Endothelial cell of umbilical vein (primary cell): ENCODE data around the gene ANKRD44. TPM values are rescaled to one million over a fixed set of nuclear protein-coding genes. Genes with fewer than 3 reads are reported as not detected.
A peak's percentile ranks its signal among the peaks of the same experiment; 100 is the strongest.

ENCODE experiments used
- BruUV-seq: library from RNA; stranded (reverse); fragments of 400-500 nt; replicated peaks from 2 replicates; lab custom pipeline; 2021; lab: Mats Ljungman, UMichigan
- CTCF ChIA-PET: fragments of 300-600, 350-600 bp; sonication (Branson Sonifier 250); formaldehyde crosslinking; loops from one replicate; lab custom pipeline; 2021; ENCODE audit warnings: antibody characterized with exemption, inconsistent platforms; lab: Charles Lee
- POLR2A ChIA-PET: fragments of 300-600, 350-600 bp; sonication (Branson Sonifier 250); formaldehyde crosslinking; loops from one replicate; lab custom pipeline; 2021; ENCODE audit warnings: antibody characterized with exemption, inconsistent platforms; lab: Charles Lee
- DNase-seq: peaks from one replicate; pipeline ENCODE4 v3.0.0-alpha.2; 2011; ENCODE audit warnings: low read depth, low spot score
- FAIRE-seq: peaks from 2 replicates; lab custom pipeline; 2011; peaks lifted over from hg19 to GRCh38; lab: Jason Lieb, UNC
- H2AFZ ChIP-seq: 2 replicates; pipeline ENCODE4 v1.6.0; 2012; ENCODE audit warnings: low read depth, low read length, control low read depth, inconsistent platforms
- H3K27ac ChIP-seq: 2 replicates; pipeline ENCODE4 v1.5.1; 2011; ENCODE audit warnings: low read depth, mild to moderate bottlenecking, control low read depth, low read length, moderate library complexity; ENCODE audit not compliant: insufficient read depth
- H3K27me3 ChIP-seq, 2 experiments: 2 replicates each; pipeline versions ENCODE4 v1.6.0 to v1.6.1; 2011; ENCODE audit warnings: low read length in 2 of 2, mixed read lengths in 1 of 2; ENCODE audit not compliant: control insufficient read depth in 2 of 2, insufficient read depth in 2 of 2
- H3K36me3 ChIP-seq, 2 experiments: 2 replicates in 1 of 2; 3 replicates in 1 of 2; pipeline ENCODE4 v1.5.1; 2011; ENCODE audit warnings: low read length in 2 of 2, mild to moderate bottlenecking in 1 of 2, moderate library complexity in 1 of 2; ENCODE audit not compliant: control insufficient read depth in 2 of 2, insufficient read depth in 2 of 2; ENCODE audit errors: extremely low read depth in 1 of 2
- H3K4me1 ChIP-seq: 3 replicates; pipeline ENCODE4 v1.5.1; 2011; ENCODE audit warnings: mild to moderate bottlenecking, low read length; ENCODE audit not compliant: control insufficient read depth, insufficient read depth; ENCODE audit errors: extremely low read depth
- H3K4me2 ChIP-seq: 2 replicates; pipeline ENCODE4 v1.6.1; 2011; ENCODE audit warnings: low read length, control low read depth, mixed read lengths; ENCODE audit not compliant: insufficient read depth
- H3K4me3 ChIP-seq, 3 experiments: fragments of 200-600 bp in 1 of 3; sonication (generic), shearing (Covaris generic) in 1 of 3; replicated peaks in 1 of 3; 2 replicates each; pipeline ENCODE4 v1.5.1; 2011 to 2016; ENCODE audit warnings: control low read depth in 3 of 3, low read length in 3 of 3, mild to moderate bottlenecking in 2 of 3, inconsistent platforms in 1 of 3, low read depth in 1 of 3, moderate library complexity in 1 of 3; ENCODE audit not compliant: insufficient read depth in 1 of 3
- H3K79me2 ChIP-seq: 2 replicates; pipeline ENCODE4 v1.6.0; 2012; ENCODE audit warnings: low read length, inconsistent platforms; ENCODE audit not compliant: control insufficient read depth, insufficient read depth
- H3K9ac ChIP-seq: replicated peaks from 2 replicates; pipeline ENCODE3; 2011; ENCODE audit warnings: low read length, control low read depth; ENCODE audit not compliant: insufficient read depth; ENCODE audit errors: extremely low read depth
- H3K9me1 ChIP-seq: replicated peaks from 3 replicates; pipeline ENCODE4 v1.6.0; 2011; ENCODE audit warnings: mild to moderate bottlenecking, low read length; ENCODE audit not compliant: control insufficient read depth, insufficient read depth; ENCODE audit errors: extremely low read depth
- H3K9me3 ChIP-seq: replicated peaks from 2 replicates; pipeline ENCODE4 v1.5.1; 2012; ENCODE audit warnings: low read length, inconsistent platforms; ENCODE audit not compliant: control insufficient read depth, insufficient read depth
- H4K20me1 ChIP-seq: replicated peaks from 2 replicates; pipeline ENCODE3; 2011; ENCODE audit warnings: mild to moderate bottlenecking, low read length; ENCODE audit not compliant: control insufficient read depth, insufficient read depth; ENCODE audit errors: extremely low read depth
- EZH2 ChIP-seq: IDR thresholded peaks from 2 replicates; pipeline ENCODE4 v1.6.1; 2012; ENCODE audit warnings: borderline replicate concordance, low read depth, mild to moderate bottlenecking, moderate library complexity, low read length, inconsistent platforms; ENCODE audit not compliant: severe bottlenecking
- FOS ChIP-seq: IDR thresholded peaks from 2 replicates; pipeline ENCODE4 v1.6.1; 2011; ENCODE audit warnings: mild to moderate bottlenecking, low read length, moderate library complexity, borderline replicate concordance; ENCODE audit not compliant: insufficient read depth
- GATA2 ChIP-seq: IDR thresholded peaks from 2 replicates; pipeline ENCODE4 v1.7.0; 2011; ENCODE audit warnings: low read depth, mild to moderate bottlenecking, moderate library complexity, mixed read lengths, low read length; ENCODE audit not compliant: insufficient read length, insufficient read depth
- JUN ChIP-seq: IDR thresholded peaks from 2 replicates; pipeline ENCODE4 v1.6.1; 2011; ENCODE audit warnings: borderline replicate concordance, low read depth; ENCODE audit not compliant: insufficient read length, insufficient read depth
- MYC ChIP-seq: IDR thresholded peaks from one replicate; pipeline ENCODE4 v1.6.1; 2011; ENCODE audit warnings: mild to moderate bottlenecking, low read depth, low read length
- POLR2A ChIP-seq: IDR thresholded peaks from 2 replicates; pipeline ENCODE4 v1.6.1; 2012; ENCODE audit warnings: low read depth, mild to moderate bottlenecking, control low read depth, low read length
- POLR2AphosphoS5 ChIP-seq: IDR thresholded peaks from 2 replicates; pipeline ENCODE4 v1.6.1; 2012; ENCODE audit warnings: low read depth, mild to moderate bottlenecking, control low read depth, low read length, moderate library complexity; ENCODE audit not compliant: insufficient read depth
- dilution Hi-C: fragments of 300-500 bp; cut with MboI; formaldehyde crosslinking; loops from one replicate; pipeline ENCODE4 v1.15.0; 2019; ENCODE audit warnings: low sequenced_read_pairs; ENCODE audit not compliant: extremely low pct_ligation_motif_present
- intact Hi-C: fragments of 100-400 bp; cut with micrococcal nuclease; formaldehyde crosslinking; loops from one replicate; pipeline ENCODE4 v1.10.0; 2022
- polyA plus RNA-seq, 4 experiments: library from polyadenylated mRNA; depleted of rRNA in 3 of 4; stranded (reverse) in 3 of 4; unstranded in 1 of 4; fragments of >200 nt; gene quantifications; 2 replicates each; pipeline versions ENCODE4 v1.2.1 to v1.2.3, GENCODE V29; 2011 to 2012; ENCODE audit warnings: missing spikeins in 1 of 4
- total RNA-seq: library from RNA; stranded (reverse); gene quantifications from 2 replicates; pipeline ENCODE4 v1.2.3, GENCODE V29; 2021
- TF ChIP-seq, protein P1 (sequence below), 2 donors: IDR thresholded peaks; 1 replicate in 1 of 2; 2 replicates in 1 of 2; pipeline ENCODE4 v1.5.1; 2011; ENCODE audit warnings: low read length in 2 of 2, mild to moderate bottlenecking in 2 of 2, moderate library complexity in 2 of 2, control low read depth in 1 of 2, inconsistent platforms in 1 of 2, low read depth in 1 of 2; ENCODE audit not compliant: insufficient read depth in 1 of 2; ENCODE audit errors: extremely low read depth in 1 of 2
- TF ChIP-seq, protein P2 (sequence below): IDR thresholded peaks from 2 replicates; pipeline ENCODE4 v1.6.1; 2011; ENCODE audit not compliant: insufficient read depth, insufficient read length

Gene ANKRD44
- total and polyA plus RNA-seq, 2 donors (not counting 3 experiments of a cell fraction or from before 2014, with no cell fraction given), result 3.4 to 6.1 TPM

DNA sequence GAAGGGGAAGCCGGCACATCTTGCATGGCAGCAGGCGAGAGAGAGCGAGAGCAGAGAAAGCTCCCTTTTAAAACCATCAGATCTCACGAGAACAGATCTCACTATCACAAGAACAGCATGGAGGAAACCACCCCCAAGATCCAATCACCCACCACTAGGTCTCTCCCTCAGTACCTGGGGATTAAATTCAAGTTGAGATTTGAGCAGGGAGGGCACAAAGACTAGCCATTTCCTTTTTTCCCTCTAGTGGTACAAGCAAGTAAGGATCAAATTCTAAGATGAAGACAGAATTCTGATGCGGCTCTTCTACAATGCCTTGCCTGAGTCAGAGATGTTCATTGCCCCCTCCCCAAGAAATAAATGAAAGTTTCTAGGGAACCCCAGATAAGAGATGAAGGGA is 45.6 kb upstream of the ANKRD44 start:
- no peaks in the 10 kb centered on the region for H3K36me3 ChIP-seq
- H3K9me3 ChIP-seq, result no peaks in the 10 kb centered on the region
- DNase-seq, result no peak
- no peak overlapping the region for H2AFZ ChIP-seq
- ChIA-PET CTCF (interaction anchor here (1.0 to 1.2 kb wide), 3 partner anchors 17 to 243 kb away, joined by 3 to 5 read pairs (median 3); no protein-coding TSS in a partner anchor), POLR2A (no interaction called here)
- no peak overlapping the region for H3K9ac ChIP-seq
- H3K79me2 ChIP-seq, result no peaks in the 10 kb centered on the region
- intact Hi-C loops, result loop anchor here (1.0 to 5.0 kb wide), 2 partner anchors 165 to 244 kb away; no protein-coding TSS in a partner anchor
- TF ChIP-seq, protein P1, sequence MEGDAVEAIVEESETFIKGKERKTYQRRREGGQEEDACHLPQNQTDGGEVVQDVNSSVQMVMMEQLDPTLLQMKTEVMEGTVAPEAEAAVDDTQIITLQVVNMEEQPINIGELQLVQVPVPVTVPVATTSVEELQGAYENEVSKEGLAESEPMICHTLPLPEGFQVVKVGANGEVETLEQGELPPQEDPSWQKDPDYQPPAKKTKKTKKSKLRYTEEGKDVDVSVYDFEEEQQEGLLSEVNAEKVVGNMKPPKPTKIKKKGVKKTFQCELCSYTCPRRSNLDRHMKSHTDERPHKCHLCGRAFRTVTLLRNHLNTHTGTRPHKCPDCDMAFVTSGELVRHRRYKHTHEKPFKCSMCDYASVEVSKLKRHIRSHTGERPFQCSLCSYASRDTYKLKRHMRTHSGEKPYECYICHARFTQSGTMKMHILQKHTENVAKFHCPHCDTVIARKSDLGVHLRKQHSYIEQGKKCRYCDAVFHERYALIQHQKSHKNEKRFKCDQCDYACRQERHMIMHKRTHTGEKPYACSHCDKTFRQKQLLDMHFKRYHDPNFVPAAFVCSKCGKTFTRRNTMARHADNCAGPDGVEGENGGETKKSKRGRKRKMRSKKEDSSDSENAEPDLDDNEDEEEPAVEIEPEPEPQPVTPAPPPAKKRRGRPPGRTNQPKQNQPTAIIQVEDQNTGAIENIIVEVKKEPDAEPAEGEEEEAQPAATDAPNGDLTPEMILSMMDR (IDR thresholded peaks at IDR 0.05; ENCODE audit: extremely low read depth in 1 of 2, insufficient read depth in 1 of 2, low read depth in 1 of 2, low read length in 2 of 2), result peak in 1 of 2 donors; percentile 31
- TF ChIP-seq EZH2 (no peak), POLR2A (no peak), MYC (no peak)
- no peaks in the 10 kb centered on the region for H4K20me1 ChIP-seq
- H3K4me3 ChIP-seq, result no peak overlapping the region
- FAIRE-seq, result no peak
- H3K27me3 ChIP-seq, result no peaks in the 10 kb centered on the region
- no peaks in the 10 kb centered on the region for H3K9me1 ChIP-seq
- dilution Hi-C loops, result no loop called here
- no TSS peak for BruUV-seq
- H3K4me1 ChIP-seq, result no peaks in the 10 kb centered on the region
- no peak overlapping the region for H3K27ac ChIP-seq
- no peak overlapping the region for H3K4me2 ChIP-seq

DNA sequence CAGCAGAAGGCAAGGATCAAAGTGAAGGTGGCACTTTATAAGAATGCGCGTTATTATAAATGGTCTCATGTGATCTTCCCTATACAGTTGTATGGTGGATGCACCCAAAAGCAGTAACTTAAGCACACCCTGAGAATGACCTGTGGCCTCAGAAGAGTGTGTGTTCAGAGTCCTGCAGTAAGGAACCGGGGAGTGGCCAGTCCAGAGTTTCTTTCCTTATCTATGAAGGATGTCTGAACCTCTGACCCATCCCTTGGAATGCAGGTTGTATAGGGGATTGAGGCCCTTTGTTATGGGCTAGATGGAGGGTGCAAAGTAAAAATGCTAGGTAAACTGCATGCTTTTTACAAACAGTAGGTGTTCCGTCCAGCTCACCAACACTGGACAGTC is 43.6 kb upstream of the ANKRD44 start:
- no peaks in the 10 kb centered on the region for H3K79me2 ChIP-seq
- H3K4me3 ChIP-seq, result no peak overlapping the region
- ChIA-PET CTCF (interaction anchor here (0.7 to 1.4 kb wide), 3 partner anchors 11 to 240 kb away, joined by 3 to 5 read pairs (median 5); no protein-coding TSS in a partner anchor), POLR2A (no interaction called here)
- H3K36me3 ChIP-seq, result no peaks in the 10 kb centered on the region
- no peaks in the 10 kb centered on the region for H3K9me3 ChIP-seq
- intact Hi-C loops (no loop called here), dilution Hi-C loops (no loop called here)
- H3K4me1 ChIP-seq, result no peaks in the 10 kb centered on the region
- no peak overlapping the region for H3K27ac ChIP-seq
- H2AFZ ChIP-seq, result no peak overlapping the region
- H3K27me3 ChIP-seq, result no peaks in the 10 kb centered on the region
- H4K20me1 ChIP-seq, result no peaks in the 10 kb centered on the region
- no peak overlapping the region for H3K9ac ChIP-seq
- DNase-seq (no peak), FAIRE-seq (no peak)
- TF ChIP-seq, protein P1 (IDR thresholded peaks at IDR 0.05; ENCODE audit: extremely low read depth in 1 of 2, insufficient read depth in 1 of 2, low read depth in 1 of 2, low read length in 2 of 2), result no peak
- TF ChIP-seq, protein P2, sequence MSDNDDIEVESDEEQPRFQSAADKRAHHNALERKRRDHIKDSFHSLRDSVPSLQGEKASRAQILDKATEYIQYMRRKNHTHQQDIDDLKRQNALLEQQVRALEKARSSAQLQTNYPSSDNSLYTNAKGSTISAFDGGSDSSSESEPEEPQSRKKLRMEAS, result no peak
- TF ChIP-seq MYC (no peak), EZH2 (no peak), POLR2A (no peak), JUN (no peak), GATA2 (no peak), POLR2AphosphoS5 (no peak), FOS (no peak)
- no peak overlapping the region for H3K4me2 ChIP-seq
- no TSS peak for BruUV-seq
- no peaks in the 10 kb centered on the region for H3K9me1 ChIP-seq
